ENCODE measurements around the gene MAF. TPM values are rescaled to one million over a fixed set of nuclear protein-coding genes. Genes with fewer than 3 reads are reported as not detected.

Gene MAF
- total RNA-seq, 1 experiment from 2014 or later = 6.6 TPM

DNA sequence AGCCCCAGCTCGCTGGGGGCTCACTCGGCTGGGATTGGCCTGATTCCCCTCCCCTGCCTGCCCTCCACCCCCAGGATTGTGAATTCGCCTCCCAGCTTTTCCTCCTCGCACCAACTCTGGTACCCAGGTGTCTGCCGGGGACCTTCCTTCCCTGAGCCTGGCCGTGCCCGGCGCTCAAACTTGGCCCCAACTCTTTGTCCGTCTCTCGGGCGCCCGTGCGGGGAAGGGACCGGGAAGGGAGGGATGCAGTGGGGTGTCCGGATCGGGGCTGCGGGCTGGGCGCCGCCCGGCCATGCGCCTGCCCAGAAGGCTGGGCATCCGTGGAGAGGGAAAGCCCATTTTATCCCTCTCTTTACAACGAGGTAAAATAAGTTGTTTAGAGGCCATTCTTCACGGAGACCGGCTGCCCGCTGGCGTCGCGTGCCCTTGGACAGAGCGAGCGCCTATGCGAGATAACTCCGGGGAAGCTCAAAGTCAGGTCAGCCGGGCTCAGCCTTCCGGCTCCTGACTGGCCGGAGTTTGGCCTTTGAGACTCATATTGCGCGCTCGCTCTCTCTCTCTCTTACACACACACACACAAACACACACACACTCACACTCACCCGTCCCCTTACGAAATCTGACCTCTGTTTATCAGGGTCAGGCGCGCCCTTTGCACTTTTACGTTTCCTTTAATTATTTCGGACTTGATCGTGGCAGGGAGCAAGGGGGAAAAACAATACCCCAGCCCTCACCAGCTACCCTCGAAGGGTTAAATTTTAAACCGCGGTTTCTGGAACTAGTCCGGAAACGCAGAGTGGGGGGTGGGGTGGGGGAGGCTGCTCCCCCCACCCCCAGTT is 774 bp upstream of the MAF start (continued):
- TF ChIP-seq, protein P1, sequence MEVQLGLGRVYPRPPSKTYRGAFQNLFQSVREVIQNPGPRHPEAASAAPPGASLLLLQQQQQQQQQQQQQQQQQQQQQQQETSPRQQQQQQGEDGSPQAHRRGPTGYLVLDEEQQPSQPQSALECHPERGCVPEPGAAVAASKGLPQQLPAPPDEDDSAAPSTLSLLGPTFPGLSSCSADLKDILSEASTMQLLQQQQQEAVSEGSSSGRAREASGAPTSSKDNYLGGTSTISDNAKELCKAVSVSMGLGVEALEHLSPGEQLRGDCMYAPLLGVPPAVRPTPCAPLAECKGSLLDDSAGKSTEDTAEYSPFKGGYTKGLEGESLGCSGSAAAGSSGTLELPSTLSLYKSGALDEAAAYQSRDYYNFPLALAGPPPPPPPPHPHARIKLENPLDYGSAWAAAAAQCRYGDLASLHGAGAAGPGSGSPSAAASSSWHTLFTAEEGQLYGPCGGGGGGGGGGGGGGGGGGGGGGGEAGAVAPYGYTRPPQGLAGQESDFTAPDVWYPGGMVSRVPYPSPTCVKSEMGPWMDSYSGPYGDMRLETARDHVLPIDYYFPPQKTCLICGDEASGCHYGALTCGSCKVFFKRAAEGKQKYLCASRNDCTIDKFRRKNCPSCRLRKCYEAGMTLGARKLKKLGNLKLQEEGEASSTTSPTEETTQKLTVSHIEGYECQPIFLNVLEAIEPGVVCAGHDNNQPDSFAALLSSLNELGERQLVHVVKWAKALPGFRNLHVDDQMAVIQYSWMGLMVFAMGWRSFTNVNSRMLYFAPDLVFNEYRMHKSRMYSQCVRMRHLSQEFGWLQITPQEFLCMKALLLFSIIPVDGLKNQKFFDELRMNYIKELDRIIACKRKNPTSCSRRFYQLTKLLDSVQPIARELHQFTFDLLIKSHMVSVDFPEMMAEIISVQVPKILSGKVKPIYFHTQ (CRISPR knock-in tag; IDR thresholded peaks at IDR 0.05) = no peak
- TF ChIP-seq GABPB1 (CRISPR knock-in tag; IDR thresholded peaks at IDR 0.05) = peak; percentile 52
- TF ChIP-seq, protein P2, sequence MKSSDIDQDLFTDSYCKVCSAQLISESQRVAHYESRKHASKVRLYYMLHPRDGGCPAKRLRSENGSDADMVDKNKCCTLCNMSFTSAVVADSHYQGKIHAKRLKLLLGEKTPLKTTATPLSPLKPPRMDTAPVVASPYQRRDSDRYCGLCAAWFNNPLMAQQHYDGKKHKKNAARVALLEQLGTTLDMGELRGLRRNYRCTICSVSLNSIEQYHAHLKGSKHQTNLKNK (CRISPR knock-in tag; IDR thresholded peaks at IDR 0.05) = no peak
- TF ChIP-seq, protein P3, sequence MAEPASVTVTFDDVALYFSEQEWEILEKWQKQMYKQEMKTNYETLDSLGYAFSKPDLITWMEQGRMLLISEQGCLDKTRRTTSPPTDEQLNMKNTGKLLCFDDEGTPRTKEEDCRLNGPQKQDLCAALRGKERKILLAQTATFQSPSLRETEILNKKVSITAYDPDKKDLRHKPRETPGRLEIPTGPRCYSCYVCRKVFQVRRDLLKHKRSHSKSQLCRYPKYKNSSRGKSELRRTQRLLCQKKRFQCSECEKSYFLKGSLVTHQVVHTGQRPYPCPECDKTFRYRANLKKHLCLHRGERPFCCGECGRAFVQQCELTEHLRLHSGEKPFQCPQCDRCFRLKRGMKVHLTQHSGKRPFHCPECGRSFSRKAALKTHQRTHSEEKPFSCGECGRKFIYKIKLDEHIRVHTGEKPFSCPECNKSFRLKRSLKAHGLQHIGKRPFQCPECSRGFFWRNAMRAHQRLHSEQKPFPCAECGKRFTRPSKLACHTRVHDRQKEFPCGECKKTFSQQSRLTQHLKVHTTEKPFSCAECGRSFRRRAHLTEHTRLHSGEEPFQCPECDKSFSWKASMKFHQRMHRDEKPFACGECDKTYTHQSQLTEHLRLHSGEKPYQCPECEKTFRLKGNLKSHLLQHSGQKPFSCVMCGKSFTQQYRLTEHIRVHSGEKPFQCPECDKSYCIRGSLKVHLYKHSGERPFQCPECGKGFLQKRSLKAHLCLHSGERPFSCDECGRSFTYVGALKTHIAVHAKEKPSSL (CRISPR knock-in tag; conservative IDR thresholded peaks at IDR 0.05) = no peak
- no peak for TF ChIP-seq E2F5 (CRISPR knock-in tag; IDR thresholded peaks at IDR 0.05)
- no peak for TF ChIP-seq EMX1 (CRISPR knock-in tag; IDR thresholded peaks at IDR 0.05)
- TF ChIP-seq ELF4 (CRISPR knock-in tag; IDR thresholded peaks at IDR 0.05; ENCODE audit: low read depth) = no peak
- TF ChIP-seq, protein P4, sequence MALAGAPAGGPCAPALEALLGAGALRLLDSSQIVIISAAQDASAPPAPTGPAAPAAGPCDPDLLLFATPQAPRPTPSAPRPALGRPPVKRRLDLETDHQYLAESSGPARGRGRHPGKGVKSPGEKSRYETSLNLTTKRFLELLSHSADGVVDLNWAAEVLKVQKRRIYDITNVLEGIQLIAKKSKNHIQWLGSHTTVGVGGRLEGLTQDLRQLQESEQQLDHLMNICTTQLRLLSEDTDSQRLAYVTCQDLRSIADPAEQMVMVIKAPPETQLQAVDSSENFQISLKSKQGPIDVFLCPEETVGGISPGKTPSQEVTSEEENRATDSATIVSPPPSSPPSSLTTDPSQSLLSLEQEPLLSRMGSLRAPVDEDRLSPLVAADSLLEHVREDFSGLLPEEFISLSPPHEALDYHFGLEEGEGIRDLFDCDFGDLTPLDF (CRISPR knock-in tag; IDR thresholded peaks at IDR 0.05) = no peak
- TF ChIP-seq ERG (CRISPR knock-in tag; IDR thresholded peaks at IDR 0.05) = no peak
- TF ChIP-seq ATF2 (CRISPR knock-in tag; IDR thresholded peaks at IDR 0.05; ENCODE audit: borderline replicate concordance, low read depth) = no peak
- 0 out of 2 replicates have a peak, but pooled peaks have one; percentile 28 for TF ChIP-seq ZNF263 (CRISPR knock-in tag; IDR thresholded peaks at IDR 0.05; ENCODE audit: low read depth)
- TF ChIP-seq, protein P5, sequence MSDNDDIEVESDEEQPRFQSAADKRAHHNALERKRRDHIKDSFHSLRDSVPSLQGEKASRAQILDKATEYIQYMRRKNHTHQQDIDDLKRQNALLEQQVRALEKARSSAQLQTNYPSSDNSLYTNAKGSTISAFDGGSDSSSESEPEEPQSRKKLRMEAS (CRISPR knock-in tag; IDR thresholded peaks at IDR 0.05) = 0 out of 2 replicates have a peak, but pooled peaks have one; percentile 20
- TF ChIP-seq GTF2I (CRISPR knock-in tag; conservative IDR thresholded peaks at IDR 0.05) = no peak
- no peak for TF ChIP-seq RELA (CRISPR knock-in tag; IDR thresholded peaks at IDR 0.05; ENCODE audit: borderline replicate concordance)
- TF ChIP-seq, protein P6, sequence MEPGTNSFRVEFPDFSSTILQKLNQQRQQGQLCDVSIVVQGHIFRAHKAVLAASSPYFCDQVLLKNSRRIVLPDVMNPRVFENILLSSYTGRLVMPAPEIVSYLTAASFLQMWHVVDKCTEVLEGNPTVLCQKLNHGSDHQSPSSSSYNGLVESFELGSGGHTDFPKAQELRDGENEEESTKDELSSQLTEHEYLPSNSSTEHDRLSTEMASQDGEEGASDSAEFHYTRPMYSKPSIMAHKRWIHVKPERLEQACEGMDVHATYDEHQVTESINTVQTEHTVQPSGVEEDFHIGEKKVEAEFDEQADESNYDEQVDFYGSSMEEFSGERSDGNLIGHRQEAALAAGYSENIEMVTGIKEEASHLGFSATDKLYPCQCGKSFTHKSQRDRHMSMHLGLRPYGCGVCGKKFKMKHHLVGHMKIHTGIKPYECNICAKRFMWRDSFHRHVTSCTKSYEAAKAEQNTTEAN (CRISPR knock-in tag; IDR thresholded peaks at IDR 0.05) = peak; percentile 94
- TF ChIP-seq FOXJ3 (CRISPR knock-in tag; IDR thresholded peaks at IDR 0.05; ENCODE audit: borderline replicate concordance) = no peak
- peak; percentile 44; the same call in 1 of the 2 replicates for TF ChIP-seq HMGXB4 (CRISPR knock-in tag; IDR thresholded peaks at IDR 0.05)
- TF ChIP-seq, protein P7, sequence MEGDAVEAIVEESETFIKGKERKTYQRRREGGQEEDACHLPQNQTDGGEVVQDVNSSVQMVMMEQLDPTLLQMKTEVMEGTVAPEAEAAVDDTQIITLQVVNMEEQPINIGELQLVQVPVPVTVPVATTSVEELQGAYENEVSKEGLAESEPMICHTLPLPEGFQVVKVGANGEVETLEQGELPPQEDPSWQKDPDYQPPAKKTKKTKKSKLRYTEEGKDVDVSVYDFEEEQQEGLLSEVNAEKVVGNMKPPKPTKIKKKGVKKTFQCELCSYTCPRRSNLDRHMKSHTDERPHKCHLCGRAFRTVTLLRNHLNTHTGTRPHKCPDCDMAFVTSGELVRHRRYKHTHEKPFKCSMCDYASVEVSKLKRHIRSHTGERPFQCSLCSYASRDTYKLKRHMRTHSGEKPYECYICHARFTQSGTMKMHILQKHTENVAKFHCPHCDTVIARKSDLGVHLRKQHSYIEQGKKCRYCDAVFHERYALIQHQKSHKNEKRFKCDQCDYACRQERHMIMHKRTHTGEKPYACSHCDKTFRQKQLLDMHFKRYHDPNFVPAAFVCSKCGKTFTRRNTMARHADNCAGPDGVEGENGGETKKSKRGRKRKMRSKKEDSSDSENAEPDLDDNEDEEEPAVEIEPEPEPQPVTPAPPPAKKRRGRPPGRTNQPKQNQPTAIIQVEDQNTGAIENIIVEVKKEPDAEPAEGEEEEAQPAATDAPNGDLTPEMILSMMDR (IDR thresholded peaks at IDR 0.05) = no peak
- no peak for TF ChIP-seq NFATC4 (CRISPR knock-in tag; IDR thresholded peaks at IDR 0.05)
- no peak for TF ChIP-seq ZBTB21 (CRISPR knock-in tag; IDR thresholded peaks at IDR 0.05; ENCODE audit: borderline replicate concordance)
- TF ChIP-seq ZNF138 (CRISPR knock-in tag; conservative IDR thresholded peaks at IDR 0.05) = no peak
